Activated CD4-positive, alpha-beta T cell treated with anti-CD3 and anti-CD28 coated beads, Interleukin-2, amount 50 U/mL, for 16 hours (primary cell): ENCODE data around the gene LAMA5.
A peak's percentile ranks its signal among the peaks of the same experiment; 100 is the strongest.
"Not testable (repeated sequence)": the region's sequence is repeated elsewhere in the genome, so short reads cannot be mapped to it uniquely, and the experiment has no call there.

Experiments
- DNase-seq: peaks from one replicate; pipeline ENCODE4 v3.0.0-alpha.2; 2020

The LAMA5 gene

GRCh38 chr20:62388839-62389600 is 21.9 kb upstream of the LAMA5 start:
- DNase-seq = no peak

- DNase-seq = no peak
Measured at GRCh38 chr20:62387933-62388635, 21.0 kb upstream of the LAMA5 start.

- DNase-seq = no peak
Measured at GRCh38 chr20:62387219-62387913, 20.3 kb upstream of the LAMA5 start.

GRCh38 chr20:62386383-62387218 is 19.5 kb upstream of the LAMA5 start, which contains the start of gene RPS21:
RPS21 (plus strand) TSS chr20:62387103; CDS start chr20:62387339, 236 bp downstream.
- peak; percentile 95 for DNase-seq

GRCh38 chr20:62382306-62383198 is 15.4 kb upstream of the LAMA5 start:
- peak; percentile 84 for DNase-seq

- DNase-seq = no peak
Measured at GRCh38 chr20:62381842-62382241, 14.7 kb upstream of the LAMA5 start.

GRCh38 chr20:62381202-62381797 is 14.2 kb upstream of the LAMA5 start:
- DNase-seq = no peak

GRCh38 chr20:62378215-62378614 is 11.1 kb upstream of the LAMA5 start:
- DNase-seq = no peak

- DNase-seq = no peak
Measured at GRCh38 chr20:62377615-62378178, 10.6 kb upstream of the LAMA5 start.

GRCh38 chr20:62377064-62377461 is 10.0 kb upstream of the LAMA5 start:
- no peak for DNase-seq

GRCh38 chr20:62376112-62377063 is 9.3 kb upstream of the LAMA5 start:
- DNase-seq = no peak

GRCh38 chr20:62374331-62375152 is 7.4 kb upstream of the LAMA5 start:
- DNase-seq = no peak

GRCh38 chr20:62373631-62374179 is 6.6 kb upstream of the LAMA5 start:
- not testable (repeated sequence) for DNase-seq

- no peak for DNase-seq
Measured at GRCh38 chr20:62372042-62372993, 5.2 kb upstream of the LAMA5 start.

GRCh38 chr20:62371588-62372041 is 4.5 kb upstream of the LAMA5 start:
- DNase-seq = no peak

- no peak for DNase-seq
Measured at GRCh38 chr20:62370807-62371587, 3.9 kb upstream of the LAMA5 start.
